Measurements from ENCODE around the gene ENDOV. TPM values are rescaled to one million over a fixed set of nuclear protein-coding genes. Genes with fewer than 3 reads are reported as not detected.

Gene ENDOV
- total RNA-seq, 1 donor from 2014 or later: 28.1 TPM

DNA sequence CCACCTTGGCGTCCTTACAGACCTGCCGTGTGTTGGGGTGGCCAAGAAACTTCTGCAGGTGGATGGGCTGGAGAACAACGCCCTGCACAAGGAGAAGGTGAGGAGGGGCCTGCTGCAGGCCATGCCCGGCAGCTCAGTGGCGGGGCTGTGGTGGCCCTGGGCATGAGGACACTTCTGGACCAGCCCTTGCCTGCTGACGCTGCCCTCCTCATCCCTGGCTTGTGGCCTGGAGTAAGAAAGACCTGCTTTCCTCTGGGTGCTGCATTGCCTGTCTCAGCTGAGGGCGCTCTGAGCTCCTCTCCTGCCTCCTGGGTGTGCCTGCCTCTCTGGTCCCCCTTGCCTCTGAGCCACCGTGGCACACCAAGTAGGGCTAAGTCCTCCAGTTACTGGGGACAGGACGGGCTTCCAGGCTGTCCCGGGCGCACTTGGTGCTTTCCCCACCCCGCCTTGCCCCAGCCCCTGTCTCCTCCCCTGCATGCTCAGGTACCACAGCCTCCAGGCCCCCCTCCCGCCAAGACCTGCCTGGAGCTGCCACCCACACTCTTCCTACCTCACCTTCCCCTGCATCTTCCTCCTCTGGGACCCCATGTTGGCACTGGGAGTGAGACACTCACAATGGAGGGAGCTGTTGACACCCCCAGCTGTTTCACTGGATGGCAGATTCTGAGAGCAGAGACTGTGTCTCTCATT is 8.7 kb downstream of the ENDOV start:
- ATAC-seq (ENCODE audit: low read depth): no peak
- Mint-ChIP-seq H3K27me3 (no peaks in the 10 kb centered on the region), H3K27ac (no peak overlapping the region), H3K36me3 (ENCODE audit: low read depth) (peaks cover 9% of the 10 kb centered on the region), H3K4me3 (no peak overlapping the region), H3K4me1 (peaks cover 29% of the 10 kb centered on the region), H3K9me3 (no peaks in the 10 kb centered on the region)
- ChIA-PET CTCF (interaction anchor here (1.3 kb wide), 1 partner anchor 152 kb away, joined by 3 read pairs; no protein-coding TSS in a partner anchor), POLR2A (no interaction called here)
- intact Hi-C loops (cut with micrococcal nuclease): loop anchor here (1.0 kb wide), 1 partner anchor 8 kb away; the partner anchor contains the start of gene ENDOV
- TF ChIP-seq, protein P1, sequence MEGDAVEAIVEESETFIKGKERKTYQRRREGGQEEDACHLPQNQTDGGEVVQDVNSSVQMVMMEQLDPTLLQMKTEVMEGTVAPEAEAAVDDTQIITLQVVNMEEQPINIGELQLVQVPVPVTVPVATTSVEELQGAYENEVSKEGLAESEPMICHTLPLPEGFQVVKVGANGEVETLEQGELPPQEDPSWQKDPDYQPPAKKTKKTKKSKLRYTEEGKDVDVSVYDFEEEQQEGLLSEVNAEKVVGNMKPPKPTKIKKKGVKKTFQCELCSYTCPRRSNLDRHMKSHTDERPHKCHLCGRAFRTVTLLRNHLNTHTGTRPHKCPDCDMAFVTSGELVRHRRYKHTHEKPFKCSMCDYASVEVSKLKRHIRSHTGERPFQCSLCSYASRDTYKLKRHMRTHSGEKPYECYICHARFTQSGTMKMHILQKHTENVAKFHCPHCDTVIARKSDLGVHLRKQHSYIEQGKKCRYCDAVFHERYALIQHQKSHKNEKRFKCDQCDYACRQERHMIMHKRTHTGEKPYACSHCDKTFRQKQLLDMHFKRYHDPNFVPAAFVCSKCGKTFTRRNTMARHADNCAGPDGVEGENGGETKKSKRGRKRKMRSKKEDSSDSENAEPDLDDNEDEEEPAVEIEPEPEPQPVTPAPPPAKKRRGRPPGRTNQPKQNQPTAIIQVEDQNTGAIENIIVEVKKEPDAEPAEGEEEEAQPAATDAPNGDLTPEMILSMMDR (IDR thresholded peaks at IDR 0.05): no peak
- no peak for DNase-seq

DNA sequence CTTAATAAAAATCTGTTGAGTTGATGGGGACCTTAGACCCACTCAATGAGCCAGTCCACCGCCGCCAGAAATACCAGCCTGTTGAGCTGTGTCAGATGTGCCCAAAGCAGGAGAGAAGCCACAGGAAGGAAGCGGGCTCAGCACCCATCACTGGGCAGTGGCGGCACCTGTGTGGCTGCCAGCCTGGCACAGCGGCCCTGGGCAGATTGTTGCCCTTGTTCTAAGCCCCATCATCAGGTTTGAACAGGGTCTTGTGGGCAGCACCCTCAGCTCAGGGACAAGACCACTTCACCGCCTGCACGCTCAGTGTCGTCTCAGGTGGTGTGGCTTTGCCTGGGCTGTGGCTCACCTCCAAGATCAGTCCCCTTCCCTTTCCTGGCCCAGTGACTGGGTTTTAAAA is 9.3 kb downstream of the ENDOV start:
- Mint-ChIP-seq H3K27me3 (no peaks in the 10 kb centered on the region), H3K9me3 (no peaks in the 10 kb centered on the region), H3K4me3 (no peak overlapping the region), H3K27ac (no peak overlapping the region), H3K4me1 (peaks cover 29% of the 10 kb centered on the region), H3K36me3 (ENCODE audit: low read depth) (peaks cover 9% of the 10 kb centered on the region)
- intact Hi-C loops (cut with micrococcal nuclease): loop anchor here (1.0 kb wide), 1 partner anchor 9 kb away; the partner anchor contains the start of gene ENDOV
- CTCF ChIA-PET: interaction anchor here (1.3 to 4.3 kb wide), 2 partner anchors 151 to 546 kb away, joined by 3 to 52 read pairs; no protein-coding TSS in a partner anchor
- TF ChIP-seq, protein P1 (IDR thresholded peaks at IDR 0.05): no peak
- ATAC-seq (ENCODE audit: low read depth) (no peak), DNase-seq (no peak)
- POLR2A ChIA-PET: no interaction called here

DNA sequence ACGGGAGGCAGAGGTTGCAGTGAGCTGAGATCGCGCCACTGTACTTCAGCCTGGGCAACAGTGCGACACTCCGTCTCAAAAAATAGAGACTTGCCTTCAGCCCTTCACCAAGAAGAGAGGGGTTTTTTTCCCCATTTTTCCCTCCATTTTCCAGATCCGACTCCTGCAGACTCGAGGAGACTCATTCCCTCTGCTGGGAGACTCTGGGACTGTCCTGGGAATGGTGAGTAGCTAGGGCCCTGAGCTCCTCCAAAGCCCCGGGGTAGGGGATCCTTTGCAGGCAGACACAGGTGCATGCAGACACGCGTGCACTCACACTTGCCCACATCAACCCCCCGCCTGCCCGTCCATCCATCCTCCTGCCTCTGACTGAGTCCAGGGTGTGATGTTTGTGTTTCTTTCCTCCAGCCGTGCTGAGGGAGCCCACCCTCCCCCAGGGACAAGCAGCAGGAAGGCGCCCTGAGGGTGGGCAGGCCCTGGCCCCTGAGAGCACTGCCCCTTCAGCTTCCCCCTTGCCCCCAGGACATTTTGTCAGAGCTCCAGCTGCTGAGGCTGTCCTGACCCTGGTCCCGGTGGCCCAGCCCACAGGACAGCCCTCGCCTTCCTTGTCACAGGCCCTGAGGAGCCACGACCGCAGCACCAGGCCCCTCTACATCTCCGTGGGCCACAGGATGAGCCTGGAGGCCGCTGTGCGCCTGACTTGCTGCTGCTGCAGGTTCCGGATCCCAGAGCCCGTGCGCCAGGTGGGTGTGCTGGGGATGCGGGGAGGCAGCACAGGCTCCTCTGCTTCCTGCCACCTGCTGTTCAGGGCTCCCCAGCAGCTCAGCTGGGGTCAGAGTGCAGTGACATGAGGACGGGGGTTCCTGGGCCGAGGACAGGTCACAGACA is 10.2 kb downstream of the ENDOV start:
- peaks cover 29% of the 10 kb centered on the region for H3K4me1 Mint-ChIP-seq
- ChIA-PET POLR2A (no interaction called here), CTCF (interaction anchor here (0.8 to 4.3 kb wide), 5 partner anchors 29 to 564 kb away, joined by 3 to 52 read pairs (median 10); no protein-coding TSS in a partner anchor)
- H3K9me3 Mint-ChIP-seq: no peaks in the 10 kb centered on the region
- peaks cover 1% of the 10 kb centered on the region for H3K36me3 Mint-ChIP-seq (ENCODE audit: low read depth)
- no peak overlapping the region for H3K4me3 Mint-ChIP-seq
- H3K27ac Mint-ChIP-seq: no peak overlapping the region
- DNase-seq: no peak
- intact Hi-C loops (cut with micrococcal nuclease): loop anchor here (1.0 to 5.0 kb wide), 2 partner anchors 10 to 312 kb away; partner anchors contain the start of gene ENDOV
- no peak for ATAC-seq (ENCODE audit: low read depth)
- TF ChIP-seq, protein P1 (IDR thresholded peaks at IDR 0.05): no peak
- H3K27me3 Mint-ChIP-seq: no peaks in the 10 kb centered on the region

DNA sequence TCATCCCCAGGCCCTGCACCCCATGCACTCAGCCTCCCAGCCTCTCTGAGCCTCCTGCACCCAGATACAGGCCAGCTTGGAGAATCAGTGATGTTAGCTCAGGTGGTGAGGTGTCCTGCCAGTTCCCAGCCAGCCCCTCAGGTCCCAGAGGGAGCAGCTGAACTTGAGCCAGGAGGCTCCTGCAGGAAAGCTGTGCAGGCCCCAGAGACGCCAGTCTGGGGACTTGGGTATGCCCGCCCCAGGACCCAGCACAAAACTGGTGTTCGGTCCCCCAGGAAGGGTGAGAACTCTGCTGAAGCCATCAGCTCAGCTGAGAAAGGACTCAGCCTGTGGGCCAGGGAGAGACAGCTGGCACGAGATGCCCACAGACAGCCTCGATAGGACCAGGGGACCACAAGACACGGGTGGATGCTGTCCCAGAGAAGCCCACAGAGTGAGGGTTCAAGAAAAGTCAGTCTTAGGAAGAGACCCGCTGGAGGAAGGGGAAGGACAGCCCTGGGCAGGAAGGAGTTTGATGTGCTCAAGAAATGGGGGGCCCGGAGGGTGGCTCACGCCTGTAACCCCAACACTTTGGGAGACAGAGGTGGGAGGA is 11.0 kb downstream of the ENDOV start:
- POLR2A ChIA-PET: interaction anchor here (1.5 kb wide), 1 partner anchor 29 kb away, joined by 9 read pairs; no protein-coding TSS in a partner anchor

More for the DNA sequence above, 11.0 kb downstream of the ENDOV start:
- TF ChIP-seq, protein P1 (IDR thresholded peaks at IDR 0.05): no peak
- DNase-seq (no peak), ATAC-seq (ENCODE audit: low read depth) (no peak)
- Mint-ChIP-seq H3K9me3 (no peaks in the 10 kb centered on the region), H3K4me1 (peaks cover 29% of the 10 kb centered on the region), H3K27ac (no peak overlapping the region), H3K36me3 (ENCODE audit: low read depth) (no peaks in the 10 kb centered on the region), H3K27me3 (no peaks in the 10 kb centered on the region), H3K4me3 (no peak overlapping the region)
- CTCF ChIA-PET: interaction anchor here (0.6 to 4.3 kb wide), 8 partner anchors 29 to 672 kb away, joined by 3 to 52 read pairs (median 6); partner anchors contain the start of gene GAA
- intact Hi-C loops (cut with micrococcal nuclease): loop anchor here (2.0 to 5.0 kb wide), 2 partner anchors 79 to 311 kb away; no protein-coding TSS in a partner anchor

Measured in activated B cell treated with CpG ODN at 0.5 μM for 24 hours (primary cell).